SK-N-SH (cell line): Measurements from ENCODE around the gene UBL4B. TPM values are rescaled to one million over a fixed set of nuclear protein-coding genes. Genes with fewer than 3 reads are reported as not detected.

Experiments used
- CTCF ChIA-PET: fragments of 300-600, 350-600 bp; formaldehyde crosslinking; extraction: SDS; loops from one replicate; lab custom pipeline; 2021; lab: Yijun Ruan, JAX
- POLR2A ChIA-PET: fragments of 350-600 bp; sonication (Branson Sonifier 250); formaldehyde crosslinking; extraction: SDS; loops from one replicate; lab custom pipeline; 2020; ENCODE audit warnings: antibody characterized with exemption, inconsistent platforms; lab: Yijun Ruan, JAX
- DNase-seq: peaks from one replicate; pipeline ENCODE4 v3.0.0; 2012
- H2AFZ ChIP-seq: fragments of 200-600 bp; sonication (generic); 2 replicates; pipeline ENCODE4 v1.8.1; 2016; ENCODE audit warnings: antibody characterized with exemption, mild to moderate bottlenecking, low read depth
- H3F3A ChIP-seq: fragments of 200-600 bp; sonication (generic); replicated peaks from 2 replicates; pipeline ENCODE3; 2016; ENCODE audit warnings: antibody characterized with exemption, mild to moderate bottlenecking; ENCODE audit not compliant: insufficient read depth
- H3K27ac ChIP-seq, 2 experiments: fragments of 200-500 bp in 1 of 2; fragments of 200-600 bp in 1 of 2; sonication (Bioruptor generic) in 1 of 2; sonication (generic), shearing (Covaris generic) in 1 of 2; 2 replicates each; pipeline versions ENCODE4 v1.5.1 to v1.6.1; 2014 to 2016; ENCODE audit warnings: low read depth in 2 of 2, inconsistent platforms in 1 of 2, low read length in 1 of 2, mild to moderate bottlenecking in 1 of 2, mixed read lengths in 1 of 2
- H3K27me3 ChIP-seq: fragments of 200-600 bp; sonication (generic), shearing (Covaris generic); 2 replicates; pipeline ENCODE4 v1.6.1; 2016; ENCODE audit warnings: mixed run types; ENCODE audit not compliant: insufficient read depth
- H3K36me3 ChIP-seq, 2 experiments: fragments of 200-500 bp in 1 of 2; fragments of 200-600 bp in 1 of 2; sonication (Bioruptor generic) in 1 of 2; sonication (generic) in 1 of 2; replicated peaks in 1 of 2; 2 replicates each; pipeline versions ENCODE3 to v1.5.1; 2014 to 2016; ENCODE audit warnings: low read length in 1 of 2, mild to moderate bottlenecking in 1 of 2; ENCODE audit not compliant: insufficient read depth in 2 of 2, control insufficient read depth in 1 of 2
- H3K4me1 ChIP-seq, 2 experiments: fragments of 200-500 bp in 1 of 2; fragments of 200-600 bp in 1 of 2; sonication (Bioruptor generic) in 1 of 2; sonication (generic), shearing (Covaris generic) in 1 of 2; 2 replicates each; pipeline versions ENCODE4 v1.5.1 to v1.6.1; 2014 to 2016; ENCODE audit warnings: low read depth in 1 of 2, low read length in 1 of 2, mixed run types in 1 of 2; ENCODE audit not compliant: insufficient read depth in 2 of 2, control insufficient read depth in 1 of 2
- H3K4me2 ChIP-seq: fragments of 200-600 bp; sonication (generic), shearing (Covaris generic); 2 replicates; pipeline ENCODE4 v1.6.1; 2017; ENCODE audit warnings: mixed run types
- H3K4me3 ChIP-seq, 2 experiments: fragments of 200-500 bp in 1 of 2; fragments of 200-600 bp in 1 of 2; sonication (Bioruptor generic) in 1 of 2; sonication (generic), shearing (Covaris generic) in 1 of 2; 2 replicates each; pipeline versions ENCODE4 v1.5.1 to v1.8.1; 2014 to 2016; ENCODE audit warnings: low read depth in 2 of 2, inconsistent platforms in 1 of 2, low read length in 1 of 2, mild to moderate bottlenecking in 1 of 2, mixed read lengths in 1 of 2, moderate library complexity in 1 of 2
- H3K79me2 ChIP-seq: fragments of 200-600 bp; sonication (generic); 2 replicates; pipeline ENCODE4 v1.8.1; 2017; ENCODE audit warnings: mild to moderate bottlenecking; ENCODE audit not compliant: insufficient read depth
- H3K9ac ChIP-seq: fragments of 200-600 bp; sonication (generic); 2 replicates; pipeline ENCODE4 v1.6.1; 2017; ENCODE audit warnings: mixed run types
- H3K9me2 ChIP-seq: fragments of 200-600 bp; sonication (generic); 2 replicates; pipeline ENCODE4 v1.6.1; 2017; ENCODE audit warnings: mixed run types
- H3K9me3 ChIP-seq: fragments of 200-600 bp; sonication (generic); 2 replicates; pipeline ENCODE4 v1.6.1; 2017; ENCODE audit warnings: mixed run types, mild to moderate bottlenecking, moderate library complexity
- H4K20me1 ChIP-seq: fragments of 200-600 bp; sonication (generic); 2 replicates; pipeline ENCODE4 v1.6.1; 2017; ENCODE audit warnings: mild to moderate bottlenecking, mixed run types; ENCODE audit not compliant: insufficient read depth
- EP300 ChIP-seq, 2 experiments: IDR thresholded peaks; 2 replicates each; pipeline versions ENCODE4 v1.4.0 to v1.6.1; 2012; ENCODE audit warnings: borderline replicate concordance in 1 of 2, low read depth in 1 of 2, low read length in 1 of 2
- EZH2phosphoT487 ChIP-seq: fragments of 200-600 bp; sonication (generic); IDR thresholded peaks from 2 replicates; pipeline ENCODE4 v1.6.1; 2017; ENCODE audit warnings: low read depth, mixed run types, mild to moderate bottlenecking, antibody characterized with exemption, moderate library complexity, borderline replicate concordance
- FOXJ3 ChIP-seq: sonication (generic); formaldehyde crosslinking; IDR thresholded peaks from 2 replicates; pipeline ENCODE4 v1.5.1; 2020; ENCODE audit warnings: mild to moderate bottlenecking, missing genetic modification reagents
- FOXM1 ChIP-seq: IDR thresholded peaks from 2 replicates; pipeline ENCODE4 v1.4.0; 2012; ENCODE audit warnings: low read depth, mild to moderate bottlenecking
- GATA2 ChIP-seq: sonication (generic); formaldehyde crosslinking; IDR thresholded peaks from 2 replicates; pipeline ENCODE4 v1.5.0; 2020; ENCODE audit warnings: mild to moderate bottlenecking, missing genetic modification reagents
- MEF2A ChIP-seq: IDR thresholded peaks from 2 replicates; pipeline ENCODE4 v1.4.0; 2012; ENCODE audit warnings: low read depth, borderline replicate concordance
- MXI1 ChIP-seq: IDR thresholded peaks from 2 replicates; pipeline ENCODE4 v1.6.1; 2012; ENCODE audit warnings: mild to moderate bottlenecking, low read depth, low read length, improper control_type of control experiment
- NFIC ChIP-seq: IDR thresholded peaks from 2 replicates; pipeline ENCODE4 v1.4.0; 2012; ENCODE audit warnings: borderline replicate concordance
- NRF1 ChIP-seq: IDR thresholded peaks from 2 replicates; pipeline ENCODE4 v1.6.1; 2012; ENCODE audit warnings: low read depth, mild to moderate bottlenecking, low read length
- POLR2AphosphoS5 ChIP-seq: IDR thresholded peaks from 2 replicates; pipeline ENCODE4 v1.6.1; 2012; ENCODE audit warnings: low read depth, low read length
- RFX5 ChIP-seq: IDR thresholded peaks from 2 replicates; pipeline ENCODE4 v1.6.1; 2012; ENCODE audit warnings: mild to moderate bottlenecking, improper control_type of control experiment, low read length
- RXRA ChIP-seq: IDR thresholded peaks from 2 replicates; pipeline ENCODE4 v1.4.0; 2012; ENCODE audit warnings: low read depth, mild to moderate bottlenecking, borderline replicate concordance
- SIN3A ChIP-seq: IDR thresholded peaks from 2 replicates; pipeline ENCODE4 v1.6.1; 2012; ENCODE audit warnings: low read depth, mild to moderate bottlenecking, low read length, moderate library complexity, borderline replicate concordance
- SMC3 ChIP-seq: IDR thresholded peaks from 2 replicates; pipeline ENCODE4 v1.6.1; 2012; ENCODE audit warnings: low read depth, low read length, improper control_type of control experiment
- TCF12 ChIP-seq: IDR thresholded peaks from 2 replicates; pipeline ENCODE4 v1.4.0; 2012
- YY1 ChIP-seq: IDR thresholded peaks from 2 replicates; pipeline ENCODE4 v1.4.0; 2012; ENCODE audit warnings: low read depth, mild to moderate bottlenecking
- WGBS: methylation state at CpG from one replicate; pipeline ENCODE4 v1.1.6; 2017; ENCODE audit warnings: low lambda C conversion rate; 5-methylcytosine and 5-hydroxymethylcytosine counted together
- polyA plus RNA-seq, 3 experiments: library from polyadenylated mRNA; depleted of rRNA; stranded (reverse); fragments of >200 nt; gene quantifications; 2 replicates each; pipeline ENCODE4 v1.2.3, GENCODE V29; 2012
- TF ChIP-seq, protein P1 (sequence below): IDR thresholded peaks from 2 replicates; pipeline ENCODE4 v1.6.1; 2012; ENCODE audit warnings: mild to moderate bottlenecking, low read depth, low read length, moderate library complexity
- TF ChIP-seq, protein P2 (sequence below): fragments of 150-350 bp; IDR thresholded peaks from 2 replicates; pipeline ENCODE4 v1.6.1; 2017; ENCODE audit warnings: antibody characterized with exemption, low read length, low read depth, borderline replicate concordance
- TF ChIP-seq, protein P3 (sequence below): IDR thresholded peaks from 2 replicates; pipeline ENCODE4; 2012
- TF ChIP-seq, protein P4 (sequence below): IDR thresholded peaks from 2 replicates; pipeline ENCODE4 v1.4.0; 2012; ENCODE audit warnings: low read depth, borderline replicate concordance
- TF ChIP-seq, protein P5 (sequence below): fragments of 150-350 bp; IDR thresholded peaks from 2 replicates; pipeline ENCODE4 v1.6.1; 2016; ENCODE audit warnings: mild to moderate bottlenecking, low read depth, low read length
- TF ChIP-seq, protein P6 (sequence below): IDR thresholded peaks from 2 replicates; pipeline ENCODE4 v1.4.0; 2012; ENCODE audit warnings: low read depth, borderline replicate concordance

UBL4B gene
- polyA plus RNA-seq, 1 of the 3 experiments (the other 2 are of a cell fraction), result not detected

DNA sequence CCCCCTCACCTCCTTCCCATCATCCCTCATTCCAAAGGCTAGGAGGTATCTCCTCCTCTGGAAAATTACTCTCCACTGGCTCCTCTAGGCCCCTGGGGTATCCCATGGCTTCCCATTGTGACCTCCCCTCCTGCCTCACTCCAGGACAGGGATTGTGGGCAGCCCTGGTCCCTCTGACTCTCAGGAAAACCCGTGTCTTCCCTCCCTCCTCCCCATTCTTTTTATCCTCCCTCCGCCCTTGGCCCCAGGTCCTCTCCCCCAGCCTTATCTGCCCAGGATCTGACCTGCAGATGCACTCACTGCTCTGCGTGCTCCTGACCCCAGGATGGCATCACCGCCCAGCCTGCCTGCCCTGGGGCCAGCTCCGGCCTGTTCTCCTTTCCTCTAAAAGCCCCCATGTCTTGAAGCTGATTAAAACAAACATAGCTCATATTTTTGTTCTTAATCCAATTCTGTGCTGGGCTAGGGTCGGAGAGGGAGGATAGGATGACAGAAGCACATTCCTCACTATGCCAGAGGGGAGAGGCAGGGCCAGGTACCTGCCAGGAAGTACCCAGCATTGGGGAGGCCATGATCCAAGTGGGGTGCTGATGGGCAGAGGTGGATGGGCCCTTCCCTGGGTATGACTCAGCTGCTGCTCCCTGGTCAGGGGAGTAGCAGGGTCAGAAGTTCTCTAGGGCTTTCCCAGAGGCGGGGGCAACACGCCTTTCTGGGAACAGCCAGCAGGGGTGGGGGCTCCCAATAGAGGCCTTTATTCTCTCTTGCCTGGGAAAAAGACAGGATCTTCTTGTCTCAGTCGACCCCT is 13.8 kb upstream of the UBL4B start:
- no peaks in the 10 kb centered on the region for H3F3A ChIP-seq
- H3K4me3 ChIP-seq, result no peak overlapping the region
- H3K4me1 ChIP-seq, result peaks cover 4 to 82% of the 10 kb centered on the region in 2 experiments; a peak in 3 of 4 replicates
- H3K79me2 ChIP-seq, result no peaks in the 10 kb centered on the region
- DNase-seq, result peak; percentile 73
- peak overlapping the region in 1 of 2 experiments; percentile 82; a peak in 2 of 4 replicates for H3K27ac ChIP-seq
- H3K27me3 ChIP-seq, result no peaks in the 10 kb centered on the region
- no peaks in the 10 kb centered on the region for H4K20me1 ChIP-seq
- WGBS, result 27% methylated on average over 7 of the region's 9 CpGs
- H2AFZ ChIP-seq, result no peak overlapping the region
- ChIA-PET CTCF (interaction anchor here (0.8 to 51.7 kb wide), 8 partner anchors 7 to 362 kb away, joined by 3 to 1768 read pairs (median 4); partner anchors contain the start of gene STRIP1), POLR2A (interaction anchor here (1.4 to 1.5 kb wide), 2 partner anchors 10 to 32 kb away, joined by 3 read pairs; no protein-coding TSS in a partner anchor)
- H3K4me2 ChIP-seq, result no peak overlapping the region; the same call in 1 of the 2 replicates
- no peaks in the 10 kb centered on the region for H3K9me2 ChIP-seq
- H3K9me3 ChIP-seq, result no peaks in the 10 kb centered on the region
- H3K36me3 ChIP-seq, result no peaks in the 10 kb centered on the region
- H3K9ac ChIP-seq, result no peak overlapping the region
- TF ChIP-seq, protein P1, sequence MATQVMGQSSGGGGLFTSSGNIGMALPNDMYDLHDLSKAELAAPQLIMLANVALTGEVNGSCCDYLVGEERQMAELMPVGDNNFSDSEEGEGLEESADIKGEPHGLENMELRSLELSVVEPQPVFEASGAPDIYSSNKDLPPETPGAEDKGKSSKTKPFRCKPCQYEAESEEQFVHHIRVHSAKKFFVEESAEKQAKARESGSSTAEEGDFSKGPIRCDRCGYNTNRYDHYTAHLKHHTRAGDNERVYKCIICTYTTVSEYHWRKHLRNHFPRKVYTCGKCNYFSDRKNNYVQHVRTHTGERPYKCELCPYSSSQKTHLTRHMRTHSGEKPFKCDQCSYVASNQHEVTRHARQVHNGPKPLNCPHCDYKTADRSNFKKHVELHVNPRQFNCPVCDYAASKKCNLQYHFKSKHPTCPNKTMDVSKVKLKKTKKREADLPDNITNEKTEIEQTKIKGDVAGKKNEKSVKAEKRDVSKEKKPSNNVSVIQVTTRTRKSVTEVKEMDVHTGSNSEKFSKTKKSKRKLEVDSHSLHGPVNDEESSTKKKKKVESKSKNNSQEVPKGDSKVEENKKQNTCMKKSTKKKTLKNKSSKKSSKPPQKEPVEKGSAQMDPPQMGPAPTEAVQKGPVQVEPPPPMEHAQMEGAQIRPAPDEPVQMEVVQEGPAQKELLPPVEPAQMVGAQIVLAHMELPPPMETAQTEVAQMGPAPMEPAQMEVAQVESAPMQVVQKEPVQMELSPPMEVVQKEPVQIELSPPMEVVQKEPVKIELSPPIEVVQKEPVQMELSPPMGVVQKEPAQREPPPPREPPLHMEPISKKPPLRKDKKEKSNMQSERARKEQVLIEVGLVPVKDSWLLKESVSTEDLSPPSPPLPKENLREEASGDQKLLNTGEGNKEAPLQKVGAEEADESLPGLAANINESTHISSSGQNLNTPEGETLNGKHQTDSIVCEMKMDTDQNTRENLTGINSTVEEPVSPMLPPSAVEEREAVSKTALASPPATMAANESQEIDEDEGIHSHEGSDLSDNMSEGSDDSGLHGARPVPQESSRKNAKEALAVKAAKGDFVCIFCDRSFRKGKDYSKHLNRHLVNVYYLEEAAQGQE, result no peak
- TF ChIP-seq, protein P2, sequence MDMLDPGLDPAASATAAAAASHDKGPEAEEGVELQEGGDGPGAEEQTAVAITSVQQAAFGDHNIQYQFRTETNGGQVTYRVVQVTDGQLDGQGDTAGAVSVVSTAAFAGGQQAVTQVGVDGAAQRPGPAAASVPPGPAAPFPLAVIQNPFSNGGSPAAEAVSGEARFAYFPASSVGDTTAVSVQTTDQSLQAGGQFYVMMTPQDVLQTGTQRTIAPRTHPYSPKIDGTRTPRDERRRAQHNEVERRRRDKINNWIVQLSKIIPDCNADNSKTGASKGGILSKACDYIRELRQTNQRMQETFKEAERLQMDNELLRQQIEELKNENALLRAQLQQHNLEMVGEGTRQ, result no peak
- TF ChIP-seq YY1, result no peak
- TF ChIP-seq NRF1, result no peak
- TF ChIP-seq FOXJ3 (CRISPR knock-in tag), result peak; percentile 70; the same call in 1 of the 2 replicates
- TF ChIP-seq EZH2phosphoT487, result no peak
- TF ChIP-seq SIN3A, result no peak
- TF ChIP-seq, protein P3, sequence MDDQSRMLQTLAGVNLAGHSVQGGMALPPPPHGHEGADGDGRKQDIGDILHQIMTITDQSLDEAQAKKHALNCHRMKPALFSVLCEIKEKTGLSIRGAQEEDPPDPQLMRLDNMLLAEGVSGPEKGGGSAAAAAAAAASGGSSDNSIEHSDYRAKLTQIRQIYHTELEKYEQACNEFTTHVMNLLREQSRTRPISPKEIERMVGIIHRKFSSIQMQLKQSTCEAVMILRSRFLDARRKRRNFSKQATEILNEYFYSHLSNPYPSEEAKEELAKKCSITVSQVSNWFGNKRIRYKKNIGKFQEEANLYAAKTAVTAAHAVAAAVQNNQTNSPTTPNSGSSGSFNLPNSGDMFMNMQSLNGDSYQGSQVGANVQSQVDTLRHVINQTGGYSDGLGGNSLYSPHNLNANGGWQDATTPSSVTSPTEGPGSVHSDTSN, result no peak
- peak; percentile 98 for TF ChIP-seq GATA2
- no peak for TF ChIP-seq POLR2AphosphoS5
- TF ChIP-seq EP300 (IDR thresholded peaks at IDR 0.05; ENCODE audit: borderline replicate concordance in 1 of 2, low read depth in 1 of 2, low read length in 1 of 2), result peak in 1 of 2 experiments; percentile 82; a peak in 2 of 4 replicates
- TF ChIP-seq TCF12, result peak; percentile 11; the same call in 1 of the 2 replicates
- TF ChIP-seq, protein P4, sequence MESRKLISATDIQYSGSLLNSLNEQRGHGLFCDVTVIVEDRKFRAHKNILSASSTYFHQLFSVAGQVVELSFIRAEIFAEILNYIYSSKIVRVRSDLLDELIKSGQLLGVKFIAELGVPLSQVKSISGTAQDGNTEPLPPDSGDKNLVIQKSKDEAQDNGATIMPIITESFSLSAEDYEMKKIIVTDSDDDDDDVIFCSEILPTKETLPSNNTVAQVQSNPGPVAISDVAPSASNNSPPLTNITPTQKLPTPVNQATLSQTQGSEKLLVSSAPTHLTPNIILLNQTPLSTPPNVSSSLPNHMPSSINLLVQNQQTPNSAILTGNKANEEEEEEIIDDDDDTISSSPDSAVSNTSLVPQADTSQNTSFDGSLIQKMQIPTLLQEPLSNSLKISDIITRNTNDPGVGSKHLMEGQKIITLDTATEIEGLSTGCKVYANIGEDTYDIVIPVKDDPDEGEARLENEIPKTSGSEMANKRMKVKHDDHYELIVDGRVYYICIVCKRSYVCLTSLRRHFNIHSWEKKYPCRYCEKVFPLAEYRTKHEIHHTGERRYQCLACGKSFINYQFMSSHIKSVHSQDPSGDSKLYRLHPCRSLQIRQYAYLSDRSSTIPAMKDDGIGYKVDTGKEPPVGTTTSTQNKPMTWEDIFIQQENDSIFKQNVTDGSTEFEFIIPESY, result no peak
- no peak for TF ChIP-seq FOXM1
- TF ChIP-seq MEF2A, result no peak
- TF ChIP-seq NFIC, result no peak
- TF ChIP-seq RXRA, result peak; percentile 80
- no peak for TF ChIP-seq MXI1
- TF ChIP-seq, protein P5, sequence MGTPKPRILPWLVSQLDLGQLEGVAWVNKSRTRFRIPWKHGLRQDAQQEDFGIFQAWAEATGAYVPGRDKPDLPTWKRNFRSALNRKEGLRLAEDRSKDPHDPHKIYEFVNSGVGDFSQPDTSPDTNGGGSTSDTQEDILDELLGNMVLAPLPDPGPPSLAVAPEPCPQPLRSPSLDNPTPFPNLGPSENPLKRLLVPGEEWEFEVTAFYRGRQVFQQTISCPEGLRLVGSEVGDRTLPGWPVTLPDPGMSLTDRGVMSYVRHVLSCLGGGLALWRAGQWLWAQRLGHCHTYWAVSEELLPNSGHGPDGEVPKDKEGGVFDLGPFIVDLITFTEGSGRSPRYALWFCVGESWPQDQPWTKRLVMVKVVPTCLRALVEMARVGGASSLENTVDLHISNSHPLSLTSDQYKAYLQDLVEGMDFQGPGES, result no peak
- TF ChIP-seq RFX5, result no peak
- no peak for TF ChIP-seq SMC3
- TF ChIP-seq, protein P6, sequence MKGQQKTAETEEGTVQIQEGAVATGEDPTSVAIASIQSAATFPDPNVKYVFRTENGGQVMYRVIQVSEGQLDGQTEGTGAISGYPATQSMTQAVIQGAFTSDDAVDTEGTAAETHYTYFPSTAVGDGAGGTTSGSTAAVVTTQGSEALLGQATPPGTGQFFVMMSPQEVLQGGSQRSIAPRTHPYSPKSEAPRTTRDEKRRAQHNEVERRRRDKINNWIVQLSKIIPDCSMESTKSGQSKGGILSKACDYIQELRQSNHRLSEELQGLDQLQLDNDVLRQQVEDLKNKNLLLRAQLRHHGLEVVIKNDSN, result no peak
